Neural cell (in vitro differentiated cells): Measurements from ENCODE around the gene TBX4. TPM values are rescaled to one million over a fixed set of nuclear protein-coding genes. Genes with fewer than 3 reads are reported as not detected.

Experiments used
- H2AFZ ChIP-seq: fragments of 200-600, 300-800 bp; sonication (generic), shearing (Covaris generic); 2 replicates; pipeline ENCODE4 v1.6.0; 2014; ENCODE audit warnings: low read depth, mild to moderate bottlenecking, antibody characterized with exemption, low read length, moderate library complexity
- H3F3A ChIP-seq: fragments of 200-600 bp; shearing (Covaris generic); 2 replicates; pipeline ENCODE4 v1.6.1; 2016; ENCODE audit warnings: mild to moderate bottlenecking, moderate library complexity, mixed read lengths, antibody characterized with exemption, low read length; ENCODE audit not compliant: insufficient read depth, poor library complexity, severe bottlenecking
- H3K27ac ChIP-seq: fragments of 200-600, 300-800 bp; sonication (generic), shearing (Covaris generic); 2 replicates; pipeline ENCODE4 v1.5.1; 2014; ENCODE audit warnings: mild to moderate bottlenecking, low read length, moderate library complexity
- H3K27me3 ChIP-seq: fragments of 300-800, 200-600 bp; sonication (generic), shearing (Covaris generic); 2 replicates; pipeline ENCODE4 v1.6.0; 2014; ENCODE audit warnings: mild to moderate bottlenecking, low read depth, low read length, moderate library complexity; ENCODE audit not compliant: insufficient read depth
- H3K36me3 ChIP-seq: fragments of 300-800, 200-600 bp; sonication (generic), shearing (Covaris generic); 2 replicates; pipeline ENCODE4 v1.5.1; 2014; ENCODE audit warnings: mild to moderate bottlenecking, antibody characterized with exemption, low read length, moderate library complexity; ENCODE audit not compliant: insufficient read depth
- H3K4me2 ChIP-seq: fragments of 300-800, 200-600 bp; sonication (generic), shearing (Covaris generic); 2 replicates; pipeline ENCODE4 v1.6.0; 2014; ENCODE audit warnings: mild to moderate bottlenecking, low read length
- H3K4me3 ChIP-seq: fragments of 300-800, 200-600 bp; sonication (generic), shearing (Covaris generic); 2 replicates; pipeline ENCODE4 v1.5.1; 2014; ENCODE audit warnings: mild to moderate bottlenecking, low read length, moderate library complexity
- H3K79me2 ChIP-seq: fragments of 200-600 bp; shearing (Covaris generic); replicated peaks from 2 replicates; pipeline ENCODE4 v1.6.0; 2014; ENCODE audit warnings: mild to moderate bottlenecking, low read length, moderate library complexity; ENCODE audit not compliant: insufficient read depth
- H3K9ac ChIP-seq: fragments of 300-800, 200-600 bp; sonication (generic), shearing (Covaris generic); 2 replicates; pipeline ENCODE4 v1.6.1; 2016; ENCODE audit warnings: mild to moderate bottlenecking, low read length, mixed read lengths
- H3K9me2 ChIP-seq: fragments of 200-600 bp; shearing (Covaris generic); 2 replicates; pipeline ENCODE4 v1.6.1; 2016; ENCODE audit warnings: mild to moderate bottlenecking, low read length, mixed read lengths; ENCODE audit not compliant: insufficient read depth
- H3K9me3 ChIP-seq: fragments of 200-600, 300-800 bp; sonication (generic), shearing (Covaris generic); 2 replicates; pipeline ENCODE4 v1.6.1; 2016; ENCODE audit warnings: mild to moderate bottlenecking, mixed run types, low read length, moderate library complexity, mixed read lengths
- H4K20me1 ChIP-seq: fragments of 200-600 bp; shearing (Covaris generic); 2 replicates; pipeline ENCODE4 v1.6.1; 2016; ENCODE audit warnings: mild to moderate bottlenecking, mixed run types; ENCODE audit not compliant: insufficient read depth
- CTCF ChIP-seq: fragments of 450-650 bp; IDR thresholded peaks from 2 replicates; pipeline ENCODE4 v1.5.1; 2014; ENCODE audit warnings: antibody characterized with exemption, mild to moderate bottlenecking, moderate library complexity; ENCODE audit not compliant: poor library complexity, severe bottlenecking
- EP300 ChIP-seq: fragments of 450-650 bp; conservative IDR thresholded peaks from 2 replicates; pipeline ENCODE4 v1.6.1; 2014; ENCODE audit warnings: antibody characterized with exemption, mild to moderate bottlenecking, moderate library complexity; ENCODE audit not compliant: poor library complexity, severe bottlenecking
- EZH2 ChIP-seq: fragments of 200-600, 300-800 bp; shearing (Covaris generic), sonication (generic); IDR thresholded peaks from 2 replicates; pipeline ENCODE4 v1.6.1; 2014; ENCODE audit warnings: antibody characterized with exemption, low read length, borderline replicate concordance, mild to moderate bottlenecking; ENCODE audit not compliant: insufficient read depth, poor library complexity, severe bottlenecking
- MXI1 ChIP-seq: fragments of 450-650 bp; conservative IDR thresholded peaks from 2 replicates; pipeline ENCODE4 v1.6.1; 2014; ENCODE audit warnings: antibody characterized with exemption, mild to moderate bottlenecking; ENCODE audit not compliant: poor library complexity, severe bottlenecking
- POLR2AphosphoS5 ChIP-seq: IDR thresholded peaks from 2 replicates; pipeline ENCODE4 v1.6.1; 2012
- RAD21 ChIP-seq: fragments of 450-650 bp; conservative IDR thresholded peaks from 2 replicates; pipeline ENCODE4 v1.6.1; 2014; ENCODE audit warnings: antibody characterized with exemption, mild to moderate bottlenecking, moderate library complexity
- REST ChIP-seq: IDR thresholded peaks from 2 replicates; pipeline ENCODE4 v1.6.1; 2012; ENCODE audit warnings: borderline replicate concordance
- SMC3 ChIP-seq: fragments of 450-650 bp; conservative IDR thresholded peaks from 2 replicates; pipeline ENCODE4 v1.6.1; 2014; ENCODE audit warnings: antibody characterized with exemption, mild to moderate bottlenecking, moderate library complexity; ENCODE audit not compliant: poor library complexity
- TAF1 ChIP-seq: IDR thresholded peaks from 2 replicates; pipeline ENCODE4 v1.6.1; 2012; ENCODE audit warnings: low read depth
- polyA plus RNA-seq: library from polyadenylated mRNA; depleted of rRNA; stranded (reverse); fragments of >200 nt; gene quantifications from 2 replicates; pipeline ENCODE4 v1.2.3, GENCODE V29; 2014

TBX4 gene
- polyA plus RNA-seq, 1 donor from 2014 or later: not detected

GRCh38 chr17:61404663-61404912 is 47.6 kb upstream of the TBX4 start:
- H3K4me3 ChIP-seq: peak overlapping the region; percentile 53
- no peaks in the 10 kb centered on the region for H3K36me3 ChIP-seq
- no peaks in the 10 kb centered on the region for H3K9me2 ChIP-seq
- H3K79me2 ChIP-seq: no peaks in the 10 kb centered on the region
- H4K20me1 ChIP-seq: no peaks in the 10 kb centered on the region
- H3K27me3 ChIP-seq: peaks cover 94% of the 10 kb centered on the region
- H3K9me3 ChIP-seq: no peaks in the 10 kb centered on the region
- H3K27ac ChIP-seq: no peak overlapping the region
- no peak overlapping the region for H3K4me2 ChIP-seq
- H3F3A ChIP-seq: no peaks in the 10 kb centered on the region
- no peak for TF ChIP-seq EP300
- TF ChIP-seq TAF1: no peak
- no peak for TF ChIP-seq REST
- TF ChIP-seq RAD21: no peak
- TF ChIP-seq POLR2AphosphoS5: no peak
- TF ChIP-seq SMC3: no peak
- no peak for TF ChIP-seq MXI1
- no peak for TF ChIP-seq EZH2
- TF ChIP-seq CTCF: no peak
- no peak overlapping the region for H3K9ac ChIP-seq
- no peak overlapping the region for H2AFZ ChIP-seq

GRCh38 chr17:61404913-61405685 is 47.1 kb upstream of the TBX4 start:
- H3K9me3 ChIP-seq: no peaks in the 10 kb centered on the region
- no peaks in the 10 kb centered on the region for H4K20me1 ChIP-seq
- H3K4me2 ChIP-seq: no peak overlapping the region
- no peaks in the 10 kb centered on the region for H3F3A ChIP-seq
- H3K9me2 ChIP-seq: no peaks in the 10 kb centered on the region
- peaks cover 97% of the 10 kb centered on the region for H3K27me3 ChIP-seq
- H3K79me2 ChIP-seq: no peaks in the 10 kb centered on the region
- H3K36me3 ChIP-seq: no peaks in the 10 kb centered on the region
- H3K9ac ChIP-seq: no peak overlapping the region
- no peak overlapping the region for H2AFZ ChIP-seq
- H3K27ac ChIP-seq: no peak overlapping the region
- H3K4me3 ChIP-seq: peak overlapping the region; percentile 53
- no peak for TF ChIP-seq POLR2AphosphoS5
- no peak for TF ChIP-seq CTCF
- no peak for TF ChIP-seq EP300
- no peak for TF ChIP-seq EZH2
